HepG2 (cell line): ENCODE data around the gene NSF.

Experiments used
- CC2D1A ChIP-seq: sonication (generic); formaldehyde crosslinking; IDR thresholded peaks from 2 replicates; pipeline ENCODE4 v1.8.1; 2023; ENCODE audit warnings: mild to moderate bottlenecking, missing genetic modification reagents
- CTCF ChIP-seq: sonication (generic); formaldehyde crosslinking; IDR thresholded peaks from 2 replicates; pipeline ENCODE4 v1.5.0; 2020; ENCODE audit warnings: mild to moderate bottlenecking, missing genetic modification reagents, moderate library complexity
- ELF4 ChIP-seq: sonication (generic); formaldehyde crosslinking; IDR thresholded peaks from 2 replicates; pipeline ENCODE4 v1.5.0; 2020; ENCODE audit warnings: missing genetic modification reagents, mild to moderate bottlenecking, moderate library complexity, borderline replicate concordance
- FOXJ3 ChIP-seq: sonication (generic); formaldehyde crosslinking; IDR thresholded peaks from 2 replicates; pipeline ENCODE4 v1.4.0; 2020; ENCODE audit warnings: missing genetic modification reagents, mild to moderate bottlenecking, borderline replicate concordance
- HDAC2 ChIP-seq: sonication (generic); formaldehyde crosslinking; IDR thresholded peaks from 2 replicates; pipeline ENCODE4 v1.4.0; 2020; ENCODE audit warnings: missing genetic modification reagents
- POLR2A ChIP-seq, 2 experiments: IDR thresholded peaks; 2 replicates each; pipeline ENCODE4 v1.6.1; 2011; ENCODE audit warnings: low read depth in 2 of 2, low read length in 2 of 2, mild to moderate bottlenecking in 1 of 2, moderate library complexity in 1 of 2; ENCODE audit not compliant: insufficient read depth in 1 of 2
- SRSF1 ChIP-seq: fragments of 200-400 bp; formaldehyde crosslinking; optimal IDR thresholded peaks from 2 replicates; pipeline ENCODE3; 2017; ENCODE audit warnings: mild to moderate bottlenecking, low read depth, low read length, moderate library complexity
- XRCC5 ChIP-seq: fragments of 200-400 bp; formaldehyde crosslinking; optimal IDR thresholded peaks from 2 replicates; pipeline ENCODE3; 2017; ENCODE audit warnings: mild to moderate bottlenecking, low read length
- ZNF275 ChIP-seq: sonication (generic); formaldehyde crosslinking; IDR thresholded peaks from 2 replicates; pipeline ENCODE4 v1.8.0; 2022; ENCODE audit warnings: missing genetic modification reagents, mild to moderate bottlenecking, inconsistent platforms, borderline replicate concordance
- ZNF343 ChIP-seq: sonication (generic); formaldehyde crosslinking; IDR thresholded peaks from 2 replicates; pipeline ENCODE4 v1.4.0; 2020; ENCODE audit warnings: mild to moderate bottlenecking, missing genetic modification reagents
- ZNF629 ChIP-seq: sonication (generic); formaldehyde crosslinking; conservative IDR thresholded peaks from 2 replicates; pipeline ENCODE4 v1.5.0; 2020; ENCODE audit warnings: missing genetic modification reagents

DNA sequence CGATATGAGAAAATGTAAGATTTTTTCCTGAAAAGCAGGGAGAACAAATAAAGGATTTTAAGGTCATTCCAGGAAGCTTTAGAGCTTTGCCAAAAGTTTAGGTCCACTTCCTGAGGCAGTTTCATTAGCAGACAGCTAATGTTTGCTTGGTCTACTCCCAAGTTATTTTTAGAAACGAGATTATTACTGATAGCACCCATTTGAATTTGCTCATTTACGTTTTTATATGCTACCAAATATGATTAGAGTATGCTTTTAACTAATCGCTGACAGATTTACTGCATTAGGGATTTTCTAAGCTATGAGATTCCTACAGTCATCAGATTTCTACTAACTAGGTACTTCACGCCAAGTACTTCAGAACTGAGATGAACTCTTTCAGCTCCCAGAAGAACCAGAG is 129.9 kb downstream of the NSF start:
- TF ChIP-seq HDAC2 (CRISPR knock-in tag) (no peak), SRSF1 (no peak), POLR2A (IDR thresholded peaks at IDR 0.05; ENCODE audit: insufficient read depth in 1 of 2, low read depth in 2 of 2, low read length in 2 of 2) (no peak), CC2D1A (CRISPR knock-in tag) (no peak), ELF4 (no peak), ZNF629 (no peak), ZNF343 (CRISPR knock-in tag) (no peak), XRCC5 (no peak), ZNF275 (no peak), FOXJ3 (no peak), CTCF (CRISPR knock-in tag) (no peak)
